Calu3 (cell line): Measurements from ENCODE around the gene YAE1. TPM values are rescaled to one million over a fixed set of nuclear protein-coding genes. Genes with fewer than 3 reads are reported as not detected.

ENCODE experiments used
- BruUV-seq: library from RNA; stranded (reverse); fragments of 400-500 nt; replicated peaks from 2 replicates; lab custom pipeline; 2021; lab: Mats Ljungman, UMichigan
- CTCF ChIA-PET: fragments of 300-600 bp; sonication (Branson Sonifier 250); formaldehyde crosslinking; loops from one replicate; lab custom pipeline; 2022; ENCODE audit warnings: antibody characterized with exemption; lab: Charles Lee
- DNase-seq: peaks from one replicate; pipeline ENCODE4 v3.0.0; 2022
- H3K27ac Mint-ChIP-seq: one replicate; pipeline ENCODE4 v1.8.0; 2022; ENCODE audit warnings: mixed read lengths; ENCODE audit not compliant: unreplicated experiment
- H3K27me3 Mint-ChIP-seq: one replicate; pipeline ENCODE4 v1.8.0; 2022; ENCODE audit warnings: mixed read lengths; ENCODE audit not compliant: unreplicated experiment
- H3K36me3 Mint-ChIP-seq: one replicate; pipeline ENCODE4 v1.8.0; 2022; ENCODE audit warnings: mild to moderate bottlenecking, moderate library complexity, mixed read lengths; ENCODE audit not compliant: insufficient read depth, unreplicated experiment
- H3K4me1 Mint-ChIP-seq: one replicate; pipeline ENCODE4 v1.8.0; 2022; ENCODE audit warnings: mild to moderate bottlenecking, low read depth, mixed read lengths; ENCODE audit not compliant: unreplicated experiment
- H3K4me3 Mint-ChIP-seq: one replicate; pipeline ENCODE4 v1.8.0; 2022; ENCODE audit warnings: mild to moderate bottlenecking, low read depth, moderate library complexity, mixed read lengths; ENCODE audit not compliant: unreplicated experiment
- H3K9me3 Mint-ChIP-seq: one replicate; pipeline ENCODE4 v1.8.0; 2022; ENCODE audit warnings: low read depth, mixed read lengths; ENCODE audit not compliant: unreplicated experiment
- intact Hi-C: fragments of 100-400 bp; cut with micrococcal nuclease; formaldehyde crosslinking; loops from one replicate; pipeline ENCODE4 v1.10.0; 2022; ENCODE audit not compliant: unreplicated experiment
- total RNA-seq: library from RNA; stranded (reverse); gene quantifications from 2 replicates; pipeline ENCODE4 v1.2.3, GENCODE V29; 2022
- TF ChIP-seq, protein P1 (sequence below): fragments of 200-600 bp; IDR thresholded peaks from one replicate; pipeline ENCODE4 v1.8.0; 2022; ENCODE audit warnings: antibody characterized with exemption; ENCODE audit not compliant: unreplicated experiment

Gene YAE1
- total RNA-seq, 1 experiment from 2014 or later, result 39.2 TPM

DNA sequence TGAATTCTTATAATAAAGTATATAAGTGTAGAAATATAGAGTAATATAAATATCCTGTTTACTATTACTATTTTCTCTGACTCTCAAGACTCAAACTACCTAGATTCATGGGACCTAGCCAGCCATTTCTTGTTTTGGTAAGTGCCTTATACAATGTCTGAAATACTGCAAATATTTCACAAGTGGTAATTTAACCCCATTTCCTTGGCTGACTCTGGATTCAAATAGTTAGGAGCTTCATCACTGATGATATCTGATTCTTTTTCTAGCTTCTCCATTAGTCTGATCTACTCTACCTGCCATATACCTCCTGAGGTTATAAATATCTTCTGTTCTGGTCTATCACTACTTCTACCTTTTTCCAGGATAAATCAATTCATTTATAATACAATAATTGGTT lies 50.8 kb downstream of the YAE1 start:
- no peak overlapping the region for H3K27ac Mint-ChIP-seq
- no peak for DNase-seq
- no peaks in the 10 kb centered on the region for H3K27me3 Mint-ChIP-seq
- TF ChIP-seq, protein P1, sequence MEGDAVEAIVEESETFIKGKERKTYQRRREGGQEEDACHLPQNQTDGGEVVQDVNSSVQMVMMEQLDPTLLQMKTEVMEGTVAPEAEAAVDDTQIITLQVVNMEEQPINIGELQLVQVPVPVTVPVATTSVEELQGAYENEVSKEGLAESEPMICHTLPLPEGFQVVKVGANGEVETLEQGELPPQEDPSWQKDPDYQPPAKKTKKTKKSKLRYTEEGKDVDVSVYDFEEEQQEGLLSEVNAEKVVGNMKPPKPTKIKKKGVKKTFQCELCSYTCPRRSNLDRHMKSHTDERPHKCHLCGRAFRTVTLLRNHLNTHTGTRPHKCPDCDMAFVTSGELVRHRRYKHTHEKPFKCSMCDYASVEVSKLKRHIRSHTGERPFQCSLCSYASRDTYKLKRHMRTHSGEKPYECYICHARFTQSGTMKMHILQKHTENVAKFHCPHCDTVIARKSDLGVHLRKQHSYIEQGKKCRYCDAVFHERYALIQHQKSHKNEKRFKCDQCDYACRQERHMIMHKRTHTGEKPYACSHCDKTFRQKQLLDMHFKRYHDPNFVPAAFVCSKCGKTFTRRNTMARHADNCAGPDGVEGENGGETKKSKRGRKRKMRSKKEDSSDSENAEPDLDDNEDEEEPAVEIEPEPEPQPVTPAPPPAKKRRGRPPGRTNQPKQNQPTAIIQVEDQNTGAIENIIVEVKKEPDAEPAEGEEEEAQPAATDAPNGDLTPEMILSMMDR, result no peak
- H3K4me1 Mint-ChIP-seq, result peaks cover 23% of the 10 kb centered on the region
- intact Hi-C loops, result loop anchor here (5.0 kb wide), 1 partner anchor 35 kb away; no protein-coding TSS in a partner anchor
- H3K4me3 Mint-ChIP-seq, result no peak overlapping the region
- no TSS peak for BruUV-seq
- peaks cover 3% of the 10 kb centered on the region for H3K36me3 Mint-ChIP-seq
- H3K9me3 Mint-ChIP-seq, result no peaks in the 10 kb centered on the region
- CTCF ChIA-PET, result interaction anchor here (0.7 to 3.4 kb wide), 3 partner anchors 8 to 125 kb away, joined by 3 to 11 read pairs (median 6); no protein-coding TSS in a partner anchor

GRCh38 chr7:39618868-39619267 lies 52.7 kb downstream of the YAE1 start:
- no peak overlapping the region for H3K4me3 Mint-ChIP-seq
- no peak overlapping the region for H3K27ac Mint-ChIP-seq
- intact Hi-C loops, result loop anchor here (5.0 kb wide), 1 partner anchor 37 kb away; no protein-coding TSS in a partner anchor
- H3K27me3 Mint-ChIP-seq, result no peaks in the 10 kb centered on the region
- no TSS peak for BruUV-seq
- no peaks in the 10 kb centered on the region for H3K9me3 Mint-ChIP-seq
- TF ChIP-seq, protein P1, result no peak
- peaks cover 21% of the 10 kb centered on the region for H3K36me3 Mint-ChIP-seq
- H3K4me1 Mint-ChIP-seq, result peaks cover 31% of the 10 kb centered on the region
- CTCF ChIA-PET, result no interaction called here
- DNase-seq, result no peak

- CTCF ChIA-PET, result interaction anchor here (1.5 kb wide), 1 partner anchor 40 kb away, joined by 4 read pairs; no protein-coding TSS in a partner anchor
- Mint-ChIP-seq H3K4me1 (peaks cover 39% of the 10 kb centered on the region), H3K9me3 (no peaks in the 10 kb centered on the region), H3K4me3 (no peak overlapping the region), H3K27me3 (no peaks in the 10 kb centered on the region), H3K27ac (no peak overlapping the region), H3K36me3 (peaks cover 35% of the 10 kb centered on the region)
- intact Hi-C loops, result no loop called here
- TF ChIP-seq, protein P1, result no peak
- BruUV-seq, result no TSS peak
- DNase-seq, result no peak
These were observed 54.3 kb downstream of the YAE1 start for GRCh38 chr7:39620486-39620885.

DNA sequence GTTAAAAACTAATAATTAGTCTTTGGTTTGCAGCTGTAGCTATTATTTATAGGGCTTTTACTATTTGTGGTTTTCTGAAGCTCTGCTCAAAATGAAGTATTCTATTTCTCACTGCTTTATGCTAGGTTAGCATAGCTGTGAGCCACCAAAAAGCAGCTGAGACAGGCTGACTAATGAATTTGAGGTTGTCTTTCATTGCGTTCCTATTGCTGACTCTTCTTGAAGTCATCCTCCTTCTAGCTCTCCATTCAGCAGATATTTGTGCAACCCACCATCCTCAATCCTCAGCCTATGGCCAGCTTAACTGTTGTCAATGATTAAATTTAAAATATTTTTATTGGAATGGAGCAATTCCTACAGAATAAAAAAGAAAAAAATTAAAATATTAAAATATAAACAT lies 55.1 kb downstream of the YAE1 start:
- Mint-ChIP-seq H3K27ac (no peak overlapping the region), H3K27me3 (no peaks in the 10 kb centered on the region), H3K9me3 (no peaks in the 10 kb centered on the region), H3K36me3 (peaks cover 35% of the 10 kb centered on the region), H3K4me1 (peaks cover 35% of the 10 kb centered on the region), H3K4me3 (no peak overlapping the region)
- intact Hi-C loops, result no loop called here
- no TSS peak for BruUV-seq
- CTCF ChIA-PET, result interaction anchor here (1.4 to 2.5 kb wide), 3 partner anchors 12 to 121 kb away, joined by 4 to 12 read pairs (median 5); no protein-coding TSS in a partner anchor
- TF ChIP-seq, protein P1, result no peak
- DNase-seq, result no peak
